Activated effector memory CD4-positive, alpha-beta T cell treated with Interleukin-2 at 50 U/mL for 16 hours (primary cell): ENCODE data around the gene USP2.

Experiments used
- DNase-seq: peaks from one replicate; pipeline ENCODE4 v3.0.0-alpha.2; 2020

USP2 gene, protein sequence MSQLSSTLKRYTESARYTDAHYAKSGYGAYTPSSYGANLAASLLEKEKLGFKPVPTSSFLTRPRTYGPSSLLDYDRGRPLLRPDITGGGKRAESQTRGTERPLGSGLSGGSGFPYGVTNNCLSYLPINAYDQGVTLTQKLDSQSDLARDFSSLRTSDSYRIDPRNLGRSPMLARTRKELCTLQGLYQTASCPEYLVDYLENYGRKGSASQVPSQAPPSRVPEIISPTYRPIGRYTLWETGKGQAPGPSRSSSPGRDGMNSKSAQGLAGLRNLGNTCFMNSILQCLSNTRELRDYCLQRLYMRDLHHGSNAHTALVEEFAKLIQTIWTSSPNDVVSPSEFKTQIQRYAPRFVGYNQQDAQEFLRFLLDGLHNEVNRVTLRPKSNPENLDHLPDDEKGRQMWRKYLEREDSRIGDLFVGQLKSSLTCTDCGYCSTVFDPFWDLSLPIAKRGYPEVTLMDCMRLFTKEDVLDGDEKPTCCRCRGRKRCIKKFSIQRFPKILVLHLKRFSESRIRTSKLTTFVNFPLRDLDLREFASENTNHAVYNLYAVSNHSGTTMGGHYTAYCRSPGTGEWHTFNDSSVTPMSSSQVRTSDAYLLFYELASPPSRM

DNA sequence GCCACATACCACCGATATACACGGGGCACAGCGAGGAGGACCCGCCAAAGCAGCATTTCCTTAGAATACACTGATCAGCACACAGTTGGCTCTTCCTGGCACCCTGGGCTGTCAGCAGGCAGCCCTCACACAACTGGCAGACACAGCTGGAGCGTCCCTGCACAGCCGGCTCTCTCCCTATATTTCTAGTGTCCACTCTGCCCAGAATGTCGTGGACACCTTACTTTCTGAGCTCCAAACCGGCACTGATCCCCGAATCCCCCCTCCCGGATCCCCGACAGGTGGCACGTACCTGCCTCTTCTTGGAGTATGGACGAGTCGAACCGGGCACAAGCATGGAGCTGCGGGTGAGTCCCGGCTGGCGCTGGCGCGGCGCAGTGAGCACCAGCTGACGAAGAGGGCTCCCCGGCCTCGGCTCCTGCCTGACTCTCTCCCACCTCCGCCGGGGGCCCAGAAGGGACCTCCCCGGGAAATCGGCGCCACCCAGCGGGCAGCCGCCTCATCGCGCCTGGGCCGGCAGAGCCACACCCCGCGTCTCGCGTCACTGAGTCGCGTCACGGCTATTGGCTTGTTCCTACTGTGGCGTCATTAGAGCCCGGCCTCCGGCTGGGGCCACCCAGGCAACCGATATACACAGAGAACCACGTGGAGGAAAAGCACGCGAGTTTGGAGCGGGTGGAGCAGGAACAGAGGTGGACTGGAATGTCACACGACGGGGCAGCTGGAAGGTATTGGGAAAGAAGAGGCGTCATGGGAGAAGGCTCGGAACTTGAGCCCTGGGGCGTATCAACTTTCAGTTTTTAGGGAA is at the start of gene USP2:
Gene USP2, minus strand, starts transcription at position 510 of the 808 bp plus-strand sequence. CDS start 8,210 bp downstream, outside the sequence.
- peak; percentile 93 for DNase-seq

GRCh38 chr11:119427279-119427678 is 45.8 kb upstream of the USP2 start:
- DNase-seq, result no peak

DNA sequence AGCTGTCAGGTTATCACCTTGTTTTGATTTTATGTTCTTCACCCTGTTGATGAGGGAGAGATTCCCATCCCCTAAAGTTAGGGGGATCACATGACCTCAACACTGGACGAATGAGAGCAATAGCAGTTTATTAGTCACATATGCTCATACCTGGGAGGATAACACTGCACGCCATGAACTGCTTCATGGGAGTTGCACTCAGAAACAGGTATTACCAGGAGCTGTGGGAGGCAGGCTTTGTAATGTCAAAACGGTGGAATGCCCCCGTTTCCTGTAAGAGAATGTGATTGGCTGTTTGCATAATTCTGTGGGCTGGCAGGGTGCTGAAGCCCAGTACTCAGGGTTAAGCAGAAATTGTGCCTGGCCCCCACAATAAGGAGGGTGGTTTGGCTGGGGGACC is 44.7 kb upstream of the USP2 start:
- DNase-seq, result no peak

DNA sequence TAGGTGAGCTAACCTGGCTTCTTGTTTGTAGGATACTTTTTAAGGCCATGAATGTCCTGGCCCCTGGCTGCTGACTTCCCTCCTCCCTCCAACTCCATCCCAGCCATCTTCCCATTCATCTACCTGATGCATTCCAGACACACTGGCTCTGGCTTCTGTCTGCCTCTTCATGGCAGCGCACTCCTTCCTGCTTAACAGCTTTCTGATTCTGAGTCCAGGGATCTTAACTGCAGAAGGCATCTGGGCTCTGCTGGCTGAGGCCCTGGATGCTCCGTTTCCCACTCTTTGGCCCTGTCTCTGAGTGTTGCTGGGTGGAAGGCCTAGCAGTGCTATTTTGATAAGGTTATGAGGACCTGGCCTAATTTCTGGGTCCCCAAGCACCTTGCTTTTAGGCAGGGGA is 43.3 kb upstream of the USP2 start:
- DNase-seq, result no peak

- DNase-seq, result no peak
Observed at GRCh38 chr11:119424276-119424675, 42.8 kb upstream of the USP2 start.

DNA sequence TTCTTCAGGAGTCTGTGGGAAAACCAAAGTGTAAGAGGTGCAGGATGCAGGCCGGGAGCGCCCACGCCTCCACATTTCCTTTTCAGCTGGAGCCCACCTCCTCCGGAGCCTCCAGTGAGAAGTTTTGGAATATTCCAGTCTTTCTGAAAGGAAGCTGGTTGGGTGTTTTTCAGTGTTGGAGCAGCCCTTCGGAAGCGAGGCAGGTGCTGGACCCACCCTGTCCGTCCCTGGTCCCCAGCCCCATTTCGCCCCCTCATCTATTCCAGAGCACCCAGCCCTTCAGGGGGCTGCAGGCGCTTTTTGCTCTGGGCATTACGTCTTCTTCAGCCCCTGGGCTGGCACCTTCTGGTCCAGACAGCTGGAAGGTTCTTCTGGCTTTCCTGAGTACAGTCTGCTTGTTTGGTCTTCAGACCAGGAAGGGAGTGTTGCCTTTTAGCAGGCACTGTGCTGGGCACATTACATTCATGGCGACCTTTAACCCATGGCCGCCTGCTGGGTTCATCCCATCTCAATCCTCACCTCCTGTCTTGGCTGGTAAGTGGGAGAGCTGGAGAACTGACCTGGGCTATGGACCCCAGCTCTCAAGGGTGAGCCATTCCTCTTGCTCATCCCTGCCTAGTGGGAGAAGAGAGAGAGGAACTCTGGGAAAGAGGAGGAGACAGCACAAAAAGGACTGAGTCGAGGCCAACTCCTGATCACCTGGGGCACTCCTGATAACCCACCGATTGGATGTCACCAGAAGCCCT is 42.2 kb upstream of the USP2 start:
- DNase-seq, result no peak

- no peak for DNase-seq
Observed at GRCh38 chr11:119422809-119423508, 41.5 kb upstream of the USP2 start, which contains the start of gene THY1. Gene THY1, minus strand, starts transcription at chr11:119423172. Its CDS starts 2,267 bp downstream, at chr11:119420905.

DNA sequence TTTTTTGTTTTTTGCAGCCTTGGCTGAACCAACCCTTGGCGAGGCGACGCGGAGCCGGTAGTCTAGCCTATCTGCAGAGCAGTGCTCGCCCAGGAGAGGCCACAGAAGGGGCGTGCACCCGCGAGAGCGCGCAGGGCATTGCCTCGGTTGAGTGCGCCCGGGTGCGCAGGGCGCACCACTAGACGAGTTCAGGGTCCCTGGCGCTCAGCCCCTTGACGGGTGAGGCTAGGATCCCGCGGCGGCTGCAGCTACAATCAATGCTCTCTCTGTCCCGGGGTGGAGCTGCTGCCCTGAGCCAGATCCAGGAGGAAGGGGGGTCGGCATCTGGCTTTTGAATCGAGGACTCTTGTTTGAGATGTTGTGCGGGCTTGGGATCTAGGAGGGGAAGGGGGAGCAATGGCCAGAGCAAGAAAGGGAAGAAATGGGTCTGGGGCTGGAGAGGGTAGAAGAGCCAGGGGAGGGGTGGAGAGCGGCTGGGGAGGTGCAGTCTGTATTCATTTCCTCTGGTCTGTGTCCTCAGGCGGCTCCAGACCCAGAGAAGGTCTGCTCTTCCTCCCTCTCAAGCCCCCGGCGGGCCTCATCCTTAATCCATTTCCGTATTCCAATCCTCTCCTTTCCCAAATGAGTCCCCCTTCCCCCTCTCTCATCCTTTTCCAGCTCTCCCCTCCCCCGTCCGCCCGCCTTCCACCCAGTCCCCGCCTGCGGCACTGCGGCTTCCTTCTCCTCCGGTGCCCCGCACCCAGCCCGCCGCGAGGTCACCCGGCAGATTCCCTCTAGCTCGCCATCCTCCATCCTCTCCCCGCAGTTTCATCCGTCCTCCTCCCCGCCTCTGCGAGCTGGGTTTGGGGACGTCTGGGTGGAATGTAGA is 40.7 kb upstream of the USP2 start:
- no peak for DNase-seq

DNA sequence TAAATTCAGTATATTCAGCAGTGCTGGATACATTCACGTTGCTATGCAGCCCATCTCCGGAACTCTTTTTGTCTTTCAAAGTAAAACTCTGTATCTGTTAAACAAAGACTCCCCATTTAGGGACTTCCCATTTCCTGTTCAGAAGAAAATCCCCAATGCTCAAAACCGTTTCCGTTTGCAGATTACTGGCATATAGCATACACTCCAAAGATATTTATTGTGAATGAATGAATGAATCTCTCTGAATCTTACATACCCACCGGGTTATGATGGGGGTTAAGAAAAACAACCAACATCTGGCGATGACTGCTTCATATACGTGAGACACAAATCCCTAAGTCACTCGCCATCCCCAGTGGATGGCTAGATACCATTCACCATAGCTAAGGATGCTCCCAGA is 39.9 kb upstream of the USP2 start:
- DNase-seq, result no peak

DNA sequence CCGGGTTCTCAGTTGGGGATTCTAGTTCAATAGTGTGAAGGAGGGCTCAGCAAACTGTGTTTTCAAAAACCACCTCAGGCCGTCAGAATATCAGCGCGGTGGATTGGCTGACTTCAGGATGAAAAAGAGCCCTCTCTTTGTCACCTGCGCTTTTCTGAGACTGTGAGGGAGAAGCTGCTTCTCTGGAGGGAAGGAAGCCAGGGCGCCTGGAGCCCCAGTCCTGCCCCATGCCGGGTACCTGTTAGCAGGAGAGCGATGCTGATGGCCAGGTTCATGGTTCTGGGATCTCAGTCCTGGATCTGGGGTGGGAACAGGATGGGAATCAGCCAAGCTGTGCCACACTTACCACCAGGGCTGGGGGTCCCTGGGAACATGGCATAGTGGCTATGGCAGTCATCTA is 39.1 kb upstream of the USP2 start:
- no peak for DNase-seq

DNA sequence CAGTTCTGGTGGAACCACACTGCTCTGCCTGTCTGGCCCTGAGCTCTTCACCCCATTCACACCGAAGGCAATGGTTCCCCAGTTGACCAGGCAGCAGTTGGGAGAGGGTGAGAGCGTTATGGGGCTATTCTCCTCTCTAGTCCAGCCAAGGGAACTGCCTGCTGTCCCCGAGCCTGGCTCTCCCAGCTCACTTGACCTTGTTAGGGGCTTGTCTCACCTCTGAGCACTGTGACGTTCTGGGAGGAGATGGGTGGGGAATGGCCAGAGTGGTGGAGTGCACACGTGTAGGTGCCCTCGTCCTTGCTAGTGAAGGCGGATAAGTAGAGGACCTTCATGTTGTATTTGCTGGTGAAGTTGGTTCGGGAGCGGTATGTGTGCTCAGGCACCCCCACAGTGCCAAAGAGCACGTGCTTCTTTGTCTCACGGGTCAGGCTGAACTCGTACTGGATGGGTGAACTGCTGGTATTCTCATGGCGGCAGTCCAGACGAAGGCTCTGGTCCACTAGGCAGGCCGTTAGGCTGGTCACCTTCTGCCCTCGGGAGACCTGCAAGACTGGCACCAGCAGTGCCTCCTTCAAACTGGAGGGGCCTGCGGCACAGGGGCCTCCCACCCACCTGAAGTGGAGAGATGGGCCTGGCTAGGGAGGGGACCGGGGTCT is 38.5 kb upstream of the USP2 start:
- no peak for DNase-seq

DNA sequence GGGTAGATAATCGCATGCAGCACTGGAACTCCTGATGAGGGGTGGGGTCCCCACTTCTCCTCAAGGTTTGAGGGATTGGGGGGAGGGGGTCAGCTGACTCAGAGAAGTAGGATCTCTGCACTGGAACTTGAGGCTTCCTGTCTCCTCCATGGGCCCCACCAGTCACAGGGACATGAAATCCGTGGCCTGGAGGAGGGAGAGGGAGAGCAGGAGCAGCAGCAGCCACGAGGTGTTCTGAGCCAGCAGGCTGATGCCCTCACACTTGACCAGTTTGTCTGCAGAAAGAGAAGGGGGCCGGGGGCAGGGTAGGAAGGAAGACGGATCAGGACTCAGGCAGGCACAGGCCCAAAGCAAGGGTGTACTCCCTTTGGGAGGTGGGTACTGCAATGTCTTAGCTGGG is 37.8 kb upstream of the USP2 start:
- no peak for DNase-seq

DNA sequence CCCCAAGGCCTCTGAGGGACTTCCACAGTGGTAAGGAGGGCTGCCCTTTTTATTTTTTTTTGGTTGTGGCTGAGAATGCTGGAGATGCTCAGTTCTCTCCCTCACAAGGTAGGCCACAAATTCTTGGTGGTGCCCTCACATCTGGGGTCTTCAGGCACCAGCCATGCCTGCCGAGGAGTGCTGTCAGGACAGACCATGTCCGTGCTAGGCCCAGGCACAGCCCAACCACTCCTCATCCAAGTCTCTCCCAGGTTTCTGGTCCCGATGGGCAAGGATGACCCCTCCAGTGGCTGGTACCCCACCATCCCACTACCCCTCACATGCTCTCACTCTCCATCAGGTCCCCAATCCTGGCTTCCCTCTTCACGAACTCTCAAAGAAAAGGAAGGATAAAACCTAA is 37.3 kb upstream of the USP2 start:
- no peak for DNase-seq

GRCh38 chr11:119417726-119418540 is 36.4 kb upstream of the USP2 start:
- DNase-seq, result no peak

- no peak for DNase-seq
Observed at GRCh38 chr11:119416606-119417580, 35.4 kb upstream of the USP2 start.

DNA sequence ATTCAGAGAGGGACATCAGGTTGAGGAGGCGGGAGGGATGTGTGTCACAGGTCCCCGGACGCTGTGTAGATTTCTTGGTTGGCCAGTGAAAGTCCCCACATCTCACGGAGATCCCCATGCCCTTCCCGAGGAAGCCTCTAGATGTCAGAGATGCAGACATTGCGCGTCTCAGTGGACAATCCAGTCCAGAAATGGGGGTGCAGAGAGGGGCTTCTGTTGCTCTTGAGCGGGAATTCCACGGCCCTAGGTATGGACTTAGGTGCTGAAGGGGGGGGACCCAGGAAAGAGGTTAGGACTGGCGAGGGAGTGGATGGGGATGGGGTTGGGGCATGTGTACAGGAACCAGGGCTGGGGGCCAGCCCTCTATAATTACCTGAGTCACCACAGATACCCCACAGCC is 34.5 kb upstream of the USP2 start:
- no peak for DNase-seq

DNA sequence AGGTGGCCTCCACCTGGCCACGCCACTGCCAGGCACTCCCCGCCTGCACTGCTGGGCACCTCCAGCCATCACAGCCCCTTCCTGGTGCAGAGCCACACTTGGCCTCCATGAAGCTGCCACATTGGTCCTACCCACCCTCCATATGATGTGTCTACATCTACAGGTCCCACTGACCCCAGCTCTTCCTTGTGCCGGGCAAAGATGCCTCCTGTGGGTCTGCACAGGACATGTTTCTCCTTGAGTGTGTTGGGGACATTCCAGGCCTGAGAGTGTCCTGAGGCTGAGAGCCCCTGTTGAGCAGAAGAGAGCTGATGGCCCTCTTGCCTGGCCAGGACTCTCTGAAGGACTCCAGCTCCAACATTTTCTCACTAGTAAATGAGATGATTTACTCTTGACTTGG is 34.0 kb upstream of the USP2 start:
- no peak for DNase-seq

DNA sequence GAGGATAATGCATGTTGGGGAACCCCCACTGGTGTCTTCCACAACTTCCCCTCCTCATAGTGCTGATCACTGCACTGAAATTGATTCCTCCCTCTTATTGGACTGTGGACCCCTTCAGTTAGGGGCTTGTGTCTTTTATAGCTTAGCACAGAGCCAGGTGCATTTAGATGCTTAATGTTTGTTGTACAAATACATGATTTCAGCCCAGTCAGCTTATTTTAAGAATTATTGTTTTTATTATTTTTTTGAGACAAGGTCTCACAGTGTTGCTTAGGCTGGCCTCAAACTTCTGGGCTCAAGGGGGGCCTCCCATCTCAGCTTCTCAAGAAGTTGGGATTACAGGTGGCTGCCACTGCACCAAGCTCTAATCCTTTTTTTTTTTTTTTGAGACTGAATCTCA is 33.2 kb upstream of the USP2 start:
- no peak for DNase-seq

DNA sequence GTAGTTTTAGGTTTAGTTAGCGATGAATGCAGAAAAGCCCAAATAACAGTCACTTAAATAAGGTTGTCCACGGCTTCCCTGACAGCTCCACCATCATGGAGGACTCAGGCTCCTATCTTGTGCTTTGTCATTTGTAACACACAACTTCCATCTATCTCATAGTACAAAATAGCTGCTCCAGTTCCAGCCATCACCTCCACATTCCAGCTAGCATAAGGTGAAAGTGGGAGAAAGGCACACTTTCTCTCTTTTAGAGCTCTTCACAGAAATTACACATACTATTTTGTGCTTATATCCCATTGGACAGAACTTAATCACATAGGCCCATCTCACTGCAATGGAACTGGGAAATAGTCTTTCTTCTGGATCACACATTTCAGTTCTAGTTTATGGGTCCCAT is 32.8 kb upstream of the USP2 start:
- DNase-seq, result no peak
